Lower leg skin (tissue), 4 donors: ENCODE data around the gene H6PD. TPM values are rescaled to one million over a fixed set of nuclear protein-coding genes. Genes with fewer than 3 reads are reported as not detected.

Experiments used
- DNase-seq, 2 donors: peaks; one replicate each; pipeline ENCODE4 v3.0.0-alpha.2; 2019; ENCODE audit warnings: low spot score in 2 of 2
- H3K4me3 ChIP-seq: fragments of 200-600 bp; sonication (generic); 2 replicates; pipeline ENCODE4 v1.5.1; 2017; ENCODE audit warnings: mild to moderate bottlenecking, low read depth; ENCODE audit not compliant: poor library complexity, severe bottlenecking
- CTCF ChIP-seq, 3 donors: fragments of 450-650 bp; IDR thresholded peaks; one replicate each; pipeline ENCODE4 v1.5.1; 2016; ENCODE audit warnings: antibody characterized with exemption in 3 of 3, mild to moderate bottlenecking in 3 of 3, moderate library complexity in 2 of 3
- POLR2A ChIP-seq, 2 donors: fragments of 450-650 bp; IDR thresholded peaks; one replicate each; pipeline ENCODE4 v1.6.1; 2016 to 2017; ENCODE audit warnings: antibody characterized with exemption in 2 of 2, mild to moderate bottlenecking in 1 of 2, moderate library complexity in 1 of 2
- WGBS, 2 donors: methylation state at CpG; one replicate each; pipeline ENCODE4 v1.1.5; 2018; 5-methylcytosine and 5-hydroxymethylcytosine counted together
- intact Hi-C: fragments of 100-400 bp; cut with DNase I; formaldehyde crosslinking; loops from one replicate; pipeline ENCODE4 v1.15.0; 2023; ENCODE audit warnings: low total_unique reads
- total RNA-seq, 4 donors: library from RNA; depleted of rRNA; stranded (reverse); fragments of >200 nt; gene quantifications; one replicate each; pipeline ENCODE4 v1.1.0, GENCODE V29; 2016

H6PD gene
- total RNA-seq, 4 donors from 2014 or later = 65.5 to 98.7 (median 87.8) TPM

GRCh38 chr1:9289711-9290485, 55.3 kb downstream of the H6PD start:
- H3K4me3 ChIP-seq = no peak overlapping the region
- peak; percentile 80 to 94 for DNase-seq
- TF ChIP-seq CTCF (IDR thresholded peaks at IDR 0.05) = no peak
- no peak for TF ChIP-seq POLR2A (IDR thresholded peaks at IDR 0.05)
- WGBS, 2 donors = 23 to 38% methylated on average over 5 of the region's 5 CpGs
- intact Hi-C loops = loop anchor here (2.0 to 10.0 kb wide), 3 partner anchors 165 to 295 kb away; partner anchors contain the start of gene TMEM201

GRCh38 chr1:9291914-9292360, 57.4 kb downstream of the H6PD start:
- WGBS, 2 donors = 20 to 30% methylated on average over 10 to 13 of the region's 13 CpGs
- no peak for TF ChIP-seq CTCF (IDR thresholded peaks at IDR 0.05)
- no peak for TF ChIP-seq POLR2A (IDR thresholded peaks at IDR 0.05)
- peak; percentile 44 to 93 for DNase-seq
- peak overlapping the region; percentile 29 for H3K4me3 ChIP-seq
- intact Hi-C loops = no loop called here

- WGBS, 2 donors = 1 to 20% methylated on average over 7 to 41 of the region's 119 CpGs
- peak; percentile 60 to 93 for DNase-seq
- intact Hi-C loops = no loop called here
- H3K4me3 ChIP-seq = peak within 1 kb of the TSS; percentile 71
- TF ChIP-seq POLR2A (IDR thresholded peaks at IDR 0.05) = peak in 1 of 2 donors; percentile 59
- TF ChIP-seq CTCF (IDR thresholded peaks at IDR 0.05) = no peak
Measured at GRCh38 chr1:9292361-9293240, 58.0 kb downstream of the H6PD start, which contains the start of gene SPSB1. TSS of gene SPSB1 (plus strand) at chr1:9292894. CDS start at chr1:9355892, 62,998 bp downstream.

GRCh38 chr1:9293241-9293532, 58.6 kb downstream of the H6PD start:
- intact Hi-C loops = no loop called here
- TF ChIP-seq CTCF (IDR thresholded peaks at IDR 0.05) (no peak), POLR2A (IDR thresholded peaks at IDR 0.05) (no peak)
- no peak for DNase-seq
- peak overlapping the region; percentile 71 for H3K4me3 ChIP-seq
- WGBS, 2 donors = no CpG with 5 or more reads among the region's 43 CpGs

GRCh38 chr1:9293533-9294404, 59.2 kb downstream of the H6PD start:
- no peak for DNase-seq
- TF ChIP-seq CTCF (IDR thresholded peaks at IDR 0.05) (peak in 1 of 3 donors; percentile 62), POLR2A (IDR thresholded peaks at IDR 0.05) (no peak)
- 2 to 4% methylated on average over 22 to 33 of the region's 41 CpGs for WGBS, 2 donors
- intact Hi-C loops = no loop called here
- peak overlapping the region; percentile 71 for H3K4me3 ChIP-seq
